HL-60/S4 (cell line): ENCODE data around the gene ITCH.

Experiments used
- in situ Hi-C: fragments of 300-500 bp; cut with MboI; formaldehyde crosslinking; loops from 2 replicates; pipeline ENCODE4 v1.14.3; 2022; ENCODE audit warnings: low sequenced_read_pairs

ITCH gene

GRCh38 chr20:34526466-34526865 is 163.4 kb downstream of the ITCH start:
- in situ Hi-C loops = no loop called here

GRCh38 chr20:34527016-34527415 is 163.9 kb downstream of the ITCH start:
- in situ Hi-C loops = no loop called here

- in situ Hi-C loops = no loop called here
These were observed 165.8 kb downstream of the ITCH start for GRCh38 chr20:34528921-34529297.

GRCh38 chr20:34529742-34530141 is 166.7 kb downstream of the ITCH start:
- in situ Hi-C loops = loop anchor here (10.0 kb wide), 1 partner anchor 185 kb away; no protein-coding TSS in a partner anchor

GRCh38 chr20:34530342-34530741 is 167.3 kb downstream of the ITCH start:
- in situ Hi-C loops = loop anchor here (10.0 kb wide), 1 partner anchor 184 kb away; no protein-coding TSS in a partner anchor

- in situ Hi-C loops = loop anchor here (10.0 kb wide), 1 partner anchor 183 kb away; no protein-coding TSS in a partner anchor
These were observed 168.7 kb downstream of the ITCH start for GRCh38 chr20:34531608-34532265.

GRCh38 chr20:34532320-34532719 is 169.2 kb downstream of the ITCH start:
- in situ Hi-C loops = loop anchor here (10.0 kb wide), 1 partner anchor 182 kb away; no protein-coding TSS in a partner anchor

- in situ Hi-C loops = loop anchor here (10.0 kb wide), 1 partner anchor 182 kb away; no protein-coding TSS in a partner anchor
These were observed 169.7 kb downstream of the ITCH start for GRCh38 chr20:34532756-34533155.

GRCh38 chr20:34534391-34535165 is 171.5 kb downstream of the ITCH start:
- in situ Hi-C loops = loop anchor here (10.0 kb wide), 1 partner anchor 180 kb away; no protein-coding TSS in a partner anchor

GRCh38 chr20:34535301-34535840 is 172.3 kb downstream of the ITCH start:
- in situ Hi-C loops = loop anchor here (10.0 kb wide), 1 partner anchor 179 kb away; no protein-coding TSS in a partner anchor

GRCh38 chr20:34535857-34536256 is 172.8 kb downstream of the ITCH start:
- in situ Hi-C loops = loop anchor here (10.0 kb wide), 1 partner anchor 179 kb away; no protein-coding TSS in a partner anchor

- in situ Hi-C loops = loop anchor here (10.0 kb wide), 1 partner anchor 178 kb away; no protein-coding TSS in a partner anchor
These were observed 173.8 kb downstream of the ITCH start for GRCh38 chr20:34536798-34537394.

- in situ Hi-C loops = loop anchor here (10.0 kb wide), 1 partner anchor 177 kb away; no protein-coding TSS in a partner anchor
These were observed 174.6 kb downstream of the ITCH start for GRCh38 chr20:34537651-34538050.

GRCh38 chr20:34538671-34539123 is 175.6 kb downstream of the ITCH start:
- in situ Hi-C loops = loop anchor here (10.0 kb wide), 1 partner anchor 176 kb away; no protein-coding TSS in a partner anchor

- in situ Hi-C loops = loop anchor here (10.0 kb wide), 1 partner anchor 175 kb away; no protein-coding TSS in a partner anchor
These were observed 176.7 kb downstream of the ITCH start for GRCh38 chr20:34539756-34540155.

- in situ Hi-C loops = no loop called here
These were observed 177.7 kb downstream of the ITCH start for GRCh38 chr20:34540596-34541263.

GRCh38 chr20:34541264-34541901 is 178.3 kb downstream of the ITCH start:
- in situ Hi-C loops = no loop called here

GRCh38 chr20:34541917-34542316 is 178.8 kb downstream of the ITCH start:
- in situ Hi-C loops = no loop called here

- in situ Hi-C loops = no loop called here
These were observed 179.4 kb downstream of the ITCH start for GRCh38 chr20:34542439-34542838.
